GM12878 (cell line): ENCODE measurements around the gene DLAT. TPM values are rescaled to one million over a fixed set of nuclear protein-coding genes. Genes with fewer than 3 reads are reported as not detected.

Source experiments
- ATAC-seq: fragments of 200-7000 bp; cut with Tn5 transposase; 3 replicates; pipeline ENCODE4 v1.9.1; 2020; ENCODE audit warnings: mild to moderate bottlenecking, moderate library complexity
- BruUV-seq: library from RNA; stranded (reverse); fragments of 400-500 nt; replicated peaks from 2 replicates; lab custom pipeline; 2021; lab: Mats Ljungman, UMichigan
- CTCF ChIA-PET: fragments of 300-600 bp; sonication (Branson Sonifier 250); formaldehyde crosslinking; extraction: SDS; loops from one replicate; lab custom pipeline; 2021; ENCODE audit warnings: inconsistent platforms; lab: Yijun Ruan, JAX
- POLR2A ChIA-PET: fragments of 350-600 bp; formaldehyde crosslinking; extraction: SDS; loops from one replicate; lab custom pipeline; 2021; ENCODE audit warnings: inconsistent platforms; lab: Charles Lee
- RAD21 ChIA-PET: fragments of 300-600 bp; sonication (Branson Sonifier 250); formaldehyde crosslinking; loops from one replicate; lab custom pipeline; 2023; ENCODE audit warnings: antibody characterized with exemption; ENCODE audit not compliant: unreplicated experiment; lab: Charles Lee
- SMC1A ChIA-PET: fragments of 300-600 bp; sonication (Branson Sonifier 250); formaldehyde crosslinking; loops from one replicate; lab custom pipeline; 2023; ENCODE audit not compliant: unreplicated experiment, uncharacterized antibody; lab: Charles Lee
- DNase-seq: peaks from one replicate; pipeline ENCODE4 v3.0.0-alpha.2; 2011; ENCODE audit warnings: low read depth, low spot score
- FAIRE-seq: peaks from 3 replicates; lab custom pipeline; 2011; peaks lifted over from hg19 to GRCh38; lab: Jason Lieb, UNC
- H2AFZ ChIP-seq: 2 replicates; pipeline ENCODE4 v1.6.0; 2011; ENCODE audit warnings: low read depth, low read length, control low read depth; ENCODE audit not compliant: control insufficient read depth
- H3K27ac ChIP-seq: 2 replicates; pipeline ENCODE4 v1.5.1; 2011; ENCODE audit warnings: control low read depth; ENCODE audit not compliant: control insufficient read depth, insufficient read depth
- H3K27me3 ChIP-seq, 2 experiments: replicated peaks in 1 of 2; 2 replicates each; pipeline versions ENCODE4 v1.6.0 to v1.6.1; 2011; ENCODE audit warnings: low read length in 1 of 2; ENCODE audit not compliant: control insufficient read depth in 2 of 2, insufficient read depth in 2 of 2
- H3K36me3 ChIP-seq, 2 experiments: 2 replicates each; pipeline ENCODE4 v1.5.1; 2011; ENCODE audit warnings: low read length in 1 of 2; ENCODE audit not compliant: control insufficient read depth in 2 of 2, insufficient read depth in 2 of 2
- H3K4me1 ChIP-seq: 2 replicates; pipeline ENCODE4 v1.6.1; 2011; ENCODE audit warnings: mild to moderate bottlenecking, low read length, moderate library complexity, mixed read lengths; ENCODE audit not compliant: control insufficient read depth, insufficient read depth
- H3K4me2 ChIP-seq: 2 replicates; pipeline ENCODE4 v1.6.0; 2011; ENCODE audit warnings: control low read depth; ENCODE audit not compliant: control insufficient read depth, insufficient read depth
- H3K4me3 ChIP-seq: fragments of 200-600 bp; sonication (generic); 2 replicates; pipeline ENCODE4 v1.5.1; 2016
- H3K79me2 ChIP-seq: 2 replicates; pipeline ENCODE4 v1.6.0; 2011; ENCODE audit warnings: low read length; ENCODE audit not compliant: control insufficient read depth, insufficient read depth
- H3K9ac ChIP-seq: 2 replicates; pipeline ENCODE4 v1.8.0; 2011; ENCODE audit warnings: low read length, control low read depth, mixed read lengths; ENCODE audit not compliant: control insufficient read depth, insufficient read depth
- H3K9me3 ChIP-seq: replicated peaks from 3 replicates; pipeline ENCODE4 v1.5.1; 2011; ENCODE audit warnings: mild to moderate bottlenecking, low read length; ENCODE audit not compliant: control insufficient read depth, insufficient read depth
- H4K20me1 ChIP-seq: 2 replicates; pipeline ENCODE4 v1.6.0; 2011; ENCODE audit not compliant: control insufficient read depth, insufficient read depth
- BHLHE40 ChIP-seq, 2 experiments: fragments of 450-650 bp in 1 of 2; IDR thresholded peaks; 2 replicates each; pipeline ENCODE4 v1.6.1; 2011 to 2017; ENCODE audit warnings: low read depth in 2 of 2, borderline replicate concordance in 1 of 2, improper control_type of control experiment in 1 of 2, low read length in 1 of 2, mild to moderate bottlenecking in 1 of 2
- CBFB ChIP-seq: IDR thresholded peaks from 2 replicates; pipeline ENCODE4 v1.6.1; 2016; ENCODE audit warnings: antibody characterized with exemption, low read depth
- CEBPB ChIP-seq, 2 experiments: fragments of 150-350 bp in 1 of 2; IDR thresholded peaks; 2 replicates each; pipeline ENCODE4 v1.6.1; 2012 to 2014; ENCODE audit warnings: low read depth in 2 of 2, low read length in 2 of 2, borderline replicate concordance in 1 of 2, inconsistent platforms in 1 of 2
- CHD1 ChIP-seq: IDR thresholded peaks from 2 replicates; pipeline ENCODE4 v1.6.1; 2012; ENCODE audit warnings: low read depth, low read length, improper control_type of control experiment
- CHD2 ChIP-seq: IDR thresholded peaks from 2 replicates; pipeline ENCODE4 v1.6.1; 2011; ENCODE audit warnings: low read depth, low read length, improper control_type of control experiment, borderline replicate concordance
- CHD4 ChIP-seq: fragments of 200-600 bp; sonication (generic); IDR thresholded peaks from 2 replicates; pipeline ENCODE4 v1.6.1; 2016; ENCODE audit warnings: mild to moderate bottlenecking
- GATAD2B ChIP-seq: fragments of 450-650 bp; conservative IDR thresholded peaks from 2 replicates; pipeline ENCODE4 v1.6.1; 2017; ENCODE audit warnings: low read depth, mild to moderate bottlenecking, moderate library complexity
- IKZF2 ChIP-seq, 2 experiments: fragments of 450-650 bp; IDR thresholded peaks; 2 replicates each; pipeline ENCODE4 v1.6.1; 2017; ENCODE audit warnings: mild to moderate bottlenecking in 2 of 2, moderate library complexity in 2 of 2
- JUNB ChIP-seq: IDR thresholded peaks from 2 replicates; pipeline ENCODE4 v1.6.1; 2016; ENCODE audit warnings: antibody characterized with exemption, mild to moderate bottlenecking
- KDM1A ChIP-seq: fragments of 200-600 bp; sonication (generic); IDR thresholded peaks from 2 replicates; pipeline ENCODE4 v1.6.1; 2016; ENCODE audit warnings: borderline replicate concordance
- RELB ChIP-seq: fragments of 450-650 bp; IDR thresholded peaks from 2 replicates; pipeline ENCODE4 v1.6.1; 2017; ENCODE audit warnings: low read depth, mild to moderate bottlenecking, moderate library complexity
- SMAD1 ChIP-seq: fragments of 450-650 bp; IDR thresholded peaks from 2 replicates; pipeline ENCODE4 v1.6.1; 2018; ENCODE audit warnings: mild to moderate bottlenecking, low read depth; ENCODE audit not compliant: partially characterized antibody
- SRF ChIP-seq, 2 experiments: IDR thresholded peaks; 2 replicates each; pipeline ENCODE4 v1.6.1; 2011; ENCODE audit warnings: low read depth in 2 of 2, low read length in 2 of 2, mild to moderate bottlenecking in 1 of 2, moderate library complexity in 1 of 2
- STAT1 ChIP-seq: fragments of 450-650 bp; conservative IDR thresholded peaks from 2 replicates; pipeline ENCODE4 v1.6.1; 2014; ENCODE audit warnings: antibody characterized with exemption, mild to moderate bottlenecking
- TCF3 ChIP-seq: IDR thresholded peaks from 2 replicates; pipeline ENCODE4 v1.6.1; 2012; ENCODE audit warnings: low read depth, mild to moderate bottlenecking, low read length, borderline replicate concordance; ENCODE audit not compliant: insufficient read depth
- ZBED1 ChIP-seq: IDR thresholded peaks from 2 replicates; pipeline ENCODE4 v1.6.1; 2016; ENCODE audit warnings: borderline replicate concordance
- ZNF217 ChIP-seq: fragments of 450-650 bp; IDR thresholded peaks from 2 replicates; pipeline ENCODE4 v1.6.1; 2017; ENCODE audit warnings: antibody characterized with exemption, mild to moderate bottlenecking
- ZNF384 ChIP-seq: IDR thresholded peaks from 2 replicates; pipeline ENCODE4 v1.6.1; 2012; ENCODE audit warnings: low read depth, mild to moderate bottlenecking, low read length, improper control_type of control experiment, borderline replicate concordance
- in situ Hi-C: fragments of 300-500 bp; cut with MboI; formaldehyde crosslinking; loops from 9 replicates; pipeline ENCODE4 v1.14.3; 2018; ENCODE audit warnings: mixed read lengths
- intact Hi-C: fragments of 100-400 bp; cut with micrococcal nuclease; formaldehyde crosslinking; loops from one replicate; pipeline ENCODE4 v1.14.2; 2022; ENCODE audit not compliant: unreplicated experiment
- polyA plus RNA-seq, 11 experiments: library from polyadenylated mRNA; depleted of rRNA in 4 of 11; unstranded in 6 of 11; stranded (reverse) in 5 of 11; fragments of >200 nt; fragmentation: Nextera tagmentation in 4 of 11; fragmentation: Illumina TruSeq in 1 of 11; extraction: Ambion mirVana in 4 of 11; extraction: Trizol in 1 of 11; gene quantifications; 1 replicate in 1 of 11; 2 replicates in 10 of 11; pipeline versions ENCODE4 v1.2.1 to v1.2.3, GENCODE V29; 2011 to 2016; ENCODE audit warnings: inconsistent platforms in 2 of 11, missing spikeins in 2 of 11, low read depth in 1 of 11
- total RNA-seq, 4 experiments: library from RNA; depleted of rRNA in 3 of 4; stranded (reverse); fragments of >200 nt in 3 of 4; fragmentation: Illumina TruSeq in 1 of 4; extraction: Trizol in 1 of 4; gene quantifications; 2 replicates each; pipeline versions ENCODE4 v1.2.1 to v1.2.3, GENCODE V29; 2013 to 2021

Gene DLAT
- total and polyA plus RNA-seq, 10 of the 15 experiments (the other 5 are each of a cell fraction or from before 2014, with no cell fraction given): 16.5 to 79.9 (median 43.8) TPM

- no peaks in the 10 kb centered on the region for H3K79me2 ChIP-seq
- ChIA-PET SMC1A (no interaction called here), CTCF (interaction anchor here (1.2 kb wide), 1 partner anchor 17 kb away, joined by 4 read pairs; no protein-coding TSS in a partner anchor), POLR2A (no interaction called here), RAD21 (no interaction called here)
- H3K9ac ChIP-seq: no peak overlapping the region
- no peak for FAIRE-seq
- in situ Hi-C loops: no loop called here
- no peak overlapping the region for H3K4me2 ChIP-seq
- H3K27ac ChIP-seq: no peak overlapping the region
- H4K20me1 ChIP-seq: no peaks in the 10 kb centered on the region
- no TSS peak for BruUV-seq
- no peaks in the 10 kb centered on the region for H3K9me3 ChIP-seq
- no peaks in the 10 kb centered on the region for H3K27me3 ChIP-seq
- no peak overlapping the region for H3K4me3 ChIP-seq
- no peak for DNase-seq
- H3K4me1 ChIP-seq: no peaks in the 10 kb centered on the region
- peaks cover 0 to 5% of the 10 kb centered on the region in 2 experiments; a peak in 3 of 4 replicates for H3K36me3 ChIP-seq
- intact Hi-C loops: no loop called here
- TF ChIP-seq RELB (no peak), IKZF2 (IDR thresholded peaks at IDR 0.05) (no peak), SMAD1 (no peak), ZNF384 (no peak), GATAD2B (no peak), CBFB (no peak), CHD4 (no peak), ZNF217 (no peak), STAT1 (no peak), CEBPB (IDR thresholded peaks at IDR 0.05; ENCODE audit: borderline replicate concordance in 1 of 2, low read depth in 2 of 2, low read length in 2 of 2) (no peak), CHD2 (no peak), CHD1 (no peak), ZBED1 (no peak), TCF3 (no peak), JUNB (no peak), SRF (IDR thresholded peaks at IDR 0.05; ENCODE audit: low read depth in 2 of 2, low read length in 2 of 2) (no peak), BHLHE40 (IDR thresholded peaks at IDR 0.05; ENCODE audit: borderline replicate concordance in 1 of 2, low read depth in 2 of 2, low read length in 1 of 2) (no peak), KDM1A (no peak)
- no peak overlapping the region for H2AFZ ChIP-seq
- ATAC-seq: no peak
Measured at GRCh38 chr11:112096194-112096593, 71.0 kb downstream of the DLAT start.
